Smooth muscle cell (in vitro differentiated cells): Measurements from ENCODE around the gene MEAF6. TPM values are rescaled to one million over a fixed set of nuclear protein-coding genes. Genes with fewer than 3 reads are reported as not detected.

ENCODE experiments used
- DNase-seq: peaks from one replicate; lab custom pipeline; 2025; ENCODE audit not compliant: unreplicated experiment; lab: John Stamatoyannopoulos, UW
- H2AFZ ChIP-seq: fragments of 200-600 bp; sonication (generic); 2 replicates; pipeline ENCODE4 v1.6.0; 2016; ENCODE audit warnings: antibody characterized with exemption, low read depth, mild to moderate bottlenecking
- H3F3A ChIP-seq: fragments of 200-600 bp; sonication (generic); 2 replicates; pipeline ENCODE4 v1.6.0; 2017; ENCODE audit warnings: antibody characterized with exemption, low read depth
- H3K27ac ChIP-seq: fragments of 200-600 bp; sonication (generic); 2 replicates; pipeline ENCODE4 v1.5.1; 2016; ENCODE audit warnings: low read depth, mild to moderate bottlenecking
- H3K27me3 ChIP-seq: fragments of 200-600 bp; sonication (generic); 2 replicates; pipeline ENCODE4 v1.6.1; 2016; ENCODE audit warnings: low read depth, mild to moderate bottlenecking
- H3K36me3 ChIP-seq: fragments of 200-600 bp; sonication (generic); 2 replicates; pipeline ENCODE4 v1.5.1; 2016; ENCODE audit warnings: low read depth
- H3K4me1 ChIP-seq: fragments of 200-600 bp; sonication (generic); 2 replicates; pipeline ENCODE4 v1.5.1; 2016; ENCODE audit warnings: low read depth
- H3K4me2 ChIP-seq: fragments of 200-600 bp; sonication (generic); 2 replicates; pipeline ENCODE4 v1.6.0; 2016; ENCODE audit warnings: mild to moderate bottlenecking
- H3K4me3 ChIP-seq: fragments of 200-600 bp; sonication (generic); 2 replicates; pipeline ENCODE4 v1.5.1; 2016; ENCODE audit warnings: mild to moderate bottlenecking
- H3K79me2 ChIP-seq: fragments of 200-600 bp; sonication (generic); 2 replicates; pipeline ENCODE4 v1.6.0; 2016; ENCODE audit warnings: low read depth, mild to moderate bottlenecking
- H3K9ac ChIP-seq: fragments of 200-600 bp; sonication (generic); 2 replicates; pipeline ENCODE4 v1.6.0; 2016; ENCODE audit warnings: low read depth
- H3K9me3 ChIP-seq: fragments of 200-600 bp; sonication (generic); replicated peaks from 2 replicates; pipeline ENCODE4 v1.5.1; 2016; ENCODE audit warnings: low read depth
- H4K20me1 ChIP-seq: fragments of 200-600 bp; sonication (generic); 2 replicates; pipeline ENCODE4 v1.6.0; 2016; ENCODE audit warnings: low read depth
- CTCF ChIP-seq: fragments of 200-600 bp; sonication (generic); IDR thresholded peaks from 2 replicates; pipeline ENCODE4 v1.5.1; 2017; ENCODE audit warnings: borderline replicate concordance, mild to moderate bottlenecking, antibody characterized with exemption; ENCODE audit not compliant: insufficient read depth, poor library complexity, severe bottlenecking
- WGBS: methylation state at CpG from one replicate; pipeline ENCODE4 v1.1.7; 2016; ENCODE audit warnings: low lambda C conversion rate; 5-methylcytosine and 5-hydroxymethylcytosine counted together
- polyA plus RNA-seq: library from polyadenylated mRNA; unstranded; fragments of >200 nt; fragmentation: Nextera tagmentation; extraction: Ambion mirVana; gene quantifications from 2 replicates; pipeline ENCODE4 v1.2.1, GENCODE V29; 2016
- total RNA-seq: library from RNA; depleted of rRNA; stranded (reverse); fragments of >200 nt; gene quantifications from 2 replicates; pipeline ENCODE4 v1.2.3, GENCODE V29; 2014

MEAF6 gene
- total and polyA plus RNA-seq, 2 experiments from 2014 or later: 58.8 to 87.6 TPM

- peak overlapping the region; percentile 94 for H3K27ac ChIP-seq
- H3K79me2 ChIP-seq: peaks cover 39% of the 10 kb centered on the region
- TF ChIP-seq CTCF: no peak
- 100% methylated on average over 1 of the region's 1 CpG for WGBS
- peak overlapping the region; percentile 68 for H3K9ac ChIP-seq
- no peaks in the 10 kb centered on the region for H3K27me3 ChIP-seq
- H3K4me2 ChIP-seq: peak overlapping the region; percentile 90
- peaks cover 33% of the 10 kb centered on the region for H3K4me1 ChIP-seq
- H3K9me3 ChIP-seq: no peaks in the 10 kb centered on the region
- H2AFZ ChIP-seq: no peak overlapping the region
- H3K4me3 ChIP-seq: peak overlapping the region; percentile 69
- no peaks in the 10 kb centered on the region for H3K36me3 ChIP-seq
- H3F3A ChIP-seq: peaks cover 22% of the 10 kb centered on the region
- peaks cover 30% of the 10 kb centered on the region for H4K20me1 ChIP-seq
- DNase-seq: no peak
These were observed 41.6 kb downstream of the MEAF6 start for GRCh38 chr1:37472994-37473393.

GRCh38 chr1:37472281-37472680 is 42.3 kb downstream of the MEAF6 start:
- no peak overlapping the region for H2AFZ ChIP-seq
- DNase-seq: no peak
- peaks cover 26% of the 10 kb centered on the region for H3K4me1 ChIP-seq
- H3K36me3 ChIP-seq: no peaks in the 10 kb centered on the region
- peaks cover 22% of the 10 kb centered on the region for H3F3A ChIP-seq
- H3K79me2 ChIP-seq: peaks cover 32% of the 10 kb centered on the region
- WGBS: 77% methylated on average over 7 of the region's 7 CpGs
- H3K4me3 ChIP-seq: no peak overlapping the region
- H3K27me3 ChIP-seq: no peaks in the 10 kb centered on the region
- peak overlapping the region; percentile 94 for H3K27ac ChIP-seq
- peaks cover 23% of the 10 kb centered on the region for H4K20me1 ChIP-seq
- H3K9me3 ChIP-seq: no peaks in the 10 kb centered on the region
- no peak for TF ChIP-seq CTCF
- peak overlapping the region; percentile 90 for H3K4me2 ChIP-seq
- H3K9ac ChIP-seq: peak overlapping the region; percentile 68

- WGBS: 10% methylated on average over 13 of the region's 13 CpGs
These were observed 43.0 kb downstream of the MEAF6 start for GRCh38 chr1:37471345-37472231.

More at GRCh38 chr1:37471345-37472231, 43.0 kb downstream of the MEAF6 start:
- peak overlapping the region; percentile 90 for H3K4me2 ChIP-seq
- H3F3A ChIP-seq: peaks cover 22% of the 10 kb centered on the region
- no peak for TF ChIP-seq CTCF
- peaks cover 16% of the 10 kb centered on the region for H4K20me1 ChIP-seq
- H3K79me2 ChIP-seq: peaks cover 25% of the 10 kb centered on the region
- H3K27ac ChIP-seq: peak overlapping the region; percentile 94
- peak overlapping the region; percentile 19 for H3K4me3 ChIP-seq
- no peaks in the 10 kb centered on the region for H3K9me3 ChIP-seq
- H2AFZ ChIP-seq: peak overlapping the region; percentile 23
- peak overlapping the region; percentile 68 for H3K9ac ChIP-seq
- no peaks in the 10 kb centered on the region for H3K27me3 ChIP-seq
- peaks cover 21% of the 10 kb centered on the region for H3K4me1 ChIP-seq
- no peaks in the 10 kb centered on the region for H3K36me3 ChIP-seq
- DNase-seq: peak; percentile 59
